ENCODE measurements around the gene PCDHGB2. TPM values are rescaled to one million over a fixed set of nuclear protein-coding genes. Genes with fewer than 3 reads are reported as not detected.
A peak's percentile ranks its signal among the peaks of the same experiment; 100 is the strongest.
"Not testable (repeated sequence)": the region's sequence is repeated elsewhere in the genome, so short reads cannot be mapped to it uniquely, and the experiment has no call there.

PCDHGB2 gene
- total RNA-seq (2012; rRNA removed) = 1.8 and 2.4 TPM in 2 replicates

DNA sequence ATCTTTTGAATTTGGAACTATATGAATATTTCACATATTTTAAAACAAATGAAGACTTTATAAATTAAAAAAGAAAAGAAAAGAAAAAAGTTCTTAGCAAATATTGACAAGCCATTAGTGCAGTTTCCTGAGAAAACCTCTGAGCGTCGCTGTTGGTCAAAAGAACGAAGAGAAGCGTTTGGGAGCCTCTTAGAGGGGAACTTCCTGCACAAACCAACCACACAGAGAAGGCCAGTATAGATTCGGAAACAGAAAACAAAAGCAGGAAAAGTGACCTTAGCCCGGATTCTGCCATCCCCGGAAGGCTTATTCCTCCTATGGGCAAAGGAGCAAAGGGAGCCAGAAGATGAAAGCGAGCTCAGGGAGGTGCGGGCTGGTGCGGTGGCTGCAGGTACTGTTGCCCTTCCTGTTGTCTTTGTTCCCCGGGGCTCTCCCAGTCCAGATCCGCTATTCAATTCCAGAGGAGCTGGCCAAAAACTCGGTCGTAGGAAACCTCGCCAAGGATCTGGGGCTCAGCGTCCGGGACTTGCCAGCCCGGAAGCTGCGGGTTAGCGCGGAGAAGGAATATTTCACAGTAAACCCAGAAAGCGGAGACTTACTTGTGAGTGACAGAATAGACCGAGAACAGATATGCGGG lies at the start of gene PCDHGB2:
TSS of gene PCDHGB2 (plus strand) at position 205 of the 637 bp plus-strand sequence. CDS start at position 347, 142 bp downstream.
- H3K4me1 ChIP-seq (ENCODE audit: control insufficient read depth, insufficient read depth, low read length) = no peaks in the 10 kb centered on the region
- no peaks in the 10 kb centered on the region for H3K36me3 ChIP-seq (ENCODE audit: insufficient read depth, low read length)
- H3K27me3 ChIP-seq (ENCODE audit: control insufficient read depth, insufficient read depth, low read length) = peaks cover 4% of the 10 kb centered on the region
- H3K9me3 ChIP-seq (replicated peaks; ENCODE audit: low read length) = peaks cover 21% of the 10 kb centered on the region
- peak within 1 kb of the TSS; percentile 68 for H3K4me3 ChIP-seq (ENCODE audit: low read length)
- peak within 1 kb of the TSS; percentile 39 for H3K9ac ChIP-seq (ENCODE audit: low read depth, low read length)
- peak within 1 kb of the TSS; percentile 63 for H3K4me2 ChIP-seq (ENCODE audit: low read length)

DNA sequence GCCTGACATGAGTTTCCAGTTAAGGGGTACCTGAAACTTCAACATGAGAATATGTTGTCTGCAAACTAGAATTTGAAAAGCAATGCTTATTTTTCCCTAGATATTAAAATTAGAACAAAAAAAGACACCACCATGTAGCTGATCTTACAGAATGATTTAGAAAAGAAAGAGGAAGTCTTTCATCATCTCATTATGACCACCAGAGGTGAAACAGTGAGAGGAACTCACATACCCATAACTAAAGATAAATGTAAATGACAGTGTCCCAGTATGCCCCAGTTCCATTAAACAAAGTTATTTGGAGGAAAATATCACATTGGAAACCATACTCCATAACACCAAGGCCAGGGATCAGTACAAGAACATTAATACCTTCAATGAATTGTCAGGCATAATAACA lies 46.1 kb upstream of the PCDHGB2 start:
- H3K9ac ChIP-seq (ENCODE audit: low read depth, low read length) = no peak overlapping the region

GRCh38 chr5:141316963-141317362 lies 42.8 kb upstream of the PCDHGB2 start:
- not testable (repeated sequence) for H3K4me2 ChIP-seq (ENCODE audit: low read length); H3K9ac ChIP-seq (ENCODE audit: low read depth, low read length); H3K4me1 ChIP-seq (ENCODE audit: control insufficient read depth, insufficient read depth, low read length); H3K27me3 ChIP-seq (ENCODE audit: control insufficient read depth, insufficient read depth, low read length); H3K4me3 ChIP-seq (ENCODE audit: low read length)
- H3K9me3 ChIP-seq (replicated peaks; ENCODE audit: low read length) = peaks cover 31% of the 10 kb centered on the region
- H3K36me3 ChIP-seq (ENCODE audit: insufficient read depth, low read length) = peaks cover 34% of the 10 kb centered on the region

More for the DNA sequence above, 46.1 kb upstream of the PCDHGB2 start:
- Histone ChIP-seq H3K9me3 (replicated peaks; ENCODE audit: low read length) (peaks cover 17% of the 10 kb centered on the region), H3K27me3 (ENCODE audit: control insufficient read depth, insufficient read depth, low read length) (no peaks in the 10 kb centered on the region), H3K4me3 (ENCODE audit: low read length) (no peak overlapping the region), H3K36me3 (ENCODE audit: insufficient read depth, low read length) (peaks cover 22% of the 10 kb centered on the region), H3K4me1 (ENCODE audit: control insufficient read depth, insufficient read depth, low read length) (no peaks in the 10 kb centered on the region), H3K4me2 (ENCODE audit: low read length) (no peak overlapping the region)

GRCh38 chr5:141319202-141319601 lies 40.6 kb upstream of the PCDHGB2 start:
- no peaks in the 10 kb centered on the region for H3K4me1 ChIP-seq (ENCODE audit: control insufficient read depth, insufficient read depth, low read length)
- H3K27me3 ChIP-seq (ENCODE audit: control insufficient read depth, insufficient read depth, low read length) = no peaks in the 10 kb centered on the region
- peaks cover 34% of the 10 kb centered on the region for H3K36me3 ChIP-seq (ENCODE audit: insufficient read depth, low read length)
- peak overlapping the region; percentile 77 for H3K4me2 ChIP-seq (ENCODE audit: low read length)
- H3K9ac ChIP-seq (ENCODE audit: low read depth, low read length) = no peak overlapping the region
- H3K9me3 ChIP-seq (replicated peaks; ENCODE audit: low read length) = peaks cover 31% of the 10 kb centered on the region
- peak overlapping the region; percentile 83 for H3K4me3 ChIP-seq (ENCODE audit: low read length)

DNA sequence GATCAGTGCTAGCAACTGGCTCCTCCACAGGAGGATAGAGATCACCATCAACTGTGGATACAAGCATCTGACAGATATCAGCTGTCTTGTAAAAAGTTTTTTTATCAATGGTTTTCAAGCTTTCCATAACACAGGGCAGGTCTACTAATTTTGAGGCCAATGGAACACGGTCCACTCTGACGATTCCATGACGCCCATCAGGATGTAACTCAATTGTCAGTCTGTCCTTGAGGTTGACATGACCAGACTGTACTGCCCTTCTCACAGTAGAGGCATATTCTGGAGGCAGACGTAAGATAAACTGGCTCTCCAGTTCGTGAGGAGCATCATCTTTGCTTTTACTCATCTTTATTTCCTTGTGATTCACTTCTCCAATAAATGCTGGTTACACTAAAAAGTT lies 40.1 kb upstream of the PCDHGB2 start:
- H3K4me1 ChIP-seq (ENCODE audit: control insufficient read depth, insufficient read depth, low read length) = no peaks in the 10 kb centered on the region
- H3K27me3 ChIP-seq (ENCODE audit: control insufficient read depth, insufficient read depth, low read length) = no peaks in the 10 kb centered on the region
- peaks cover 31% of the 10 kb centered on the region for H3K9me3 ChIP-seq (replicated peaks; ENCODE audit: low read length)
- H3K36me3 ChIP-seq (ENCODE audit: insufficient read depth, low read length) = peaks cover 34% of the 10 kb centered on the region
- H3K4me2 ChIP-seq (ENCODE audit: low read length) = peak overlapping the region; percentile 77
- peak overlapping the region; percentile 83 for H3K4me3 ChIP-seq (ENCODE audit: low read length)
- H3K9ac ChIP-seq (ENCODE audit: low read depth, low read length) = no peak overlapping the region

- Histone ChIP-seq H3K36me3 (ENCODE audit: insufficient read depth, low read length) (peaks cover 33% of the 10 kb centered on the region), H3K27me3 (ENCODE audit: control insufficient read depth, insufficient read depth, low read length) (no peaks in the 10 kb centered on the region), H3K4me2 (ENCODE audit: low read length) (peak within 1 kb of the TSS; percentile 77)
Measured at GRCh38 chr5:141320225-141321169, 39.3 kb upstream of the PCDHGB2 start, which contains the start of gene TAF7. Gene TAF7 (minus strand): TSS chr5:141320784. CDS start chr5:141320044, 740 bp downstream.

DNA sequence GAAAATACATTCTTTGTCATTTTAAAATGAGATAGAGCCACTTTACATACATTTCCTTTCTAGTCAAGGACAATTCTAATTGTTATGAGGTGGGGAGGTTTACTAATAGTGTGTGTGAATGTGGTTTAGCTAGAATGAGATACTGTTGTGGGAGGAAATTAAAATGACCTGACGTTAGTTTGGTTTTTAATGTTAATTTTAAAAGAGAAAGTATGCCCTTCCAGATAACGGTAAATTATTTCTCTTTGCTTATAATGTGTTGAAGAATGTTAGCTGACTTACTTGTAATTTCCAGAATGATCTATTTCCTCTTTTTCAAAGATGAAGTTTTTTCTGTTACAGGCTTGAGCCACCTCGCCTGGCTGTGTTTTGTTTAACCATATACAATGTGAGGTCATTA lies 37.5 kb upstream of the PCDHGB2 start:
- no peak overlapping the region for H3K9ac ChIP-seq (ENCODE audit: low read depth, low read length)
- H3K4me2 ChIP-seq (ENCODE audit: low read length) = no peak overlapping the region
- peaks cover 20% of the 10 kb centered on the region for H3K9me3 ChIP-seq (replicated peaks; ENCODE audit: low read length)
- H3K27me3 ChIP-seq (ENCODE audit: control insufficient read depth, insufficient read depth, low read length) = no peaks in the 10 kb centered on the region
- H3K36me3 ChIP-seq (ENCODE audit: insufficient read depth, low read length) = peaks cover 23% of the 10 kb centered on the region
- no peak overlapping the region for H3K4me3 ChIP-seq (ENCODE audit: low read length)
- H3K4me1 ChIP-seq (ENCODE audit: control insufficient read depth, insufficient read depth, low read length) = no peaks in the 10 kb centered on the region

More at GRCh38 chr5:141320225-141321169, 39.3 kb upstream of the PCDHGB2 start, which contains the start of gene TAF7:
- Histone ChIP-seq H3K9ac (ENCODE audit: low read depth, low read length) (peak within 1 kb of the TSS; percentile 94), H3K4me3 (ENCODE audit: low read length) (peak within 1 kb of the TSS; percentile 83), H3K9me3 (replicated peaks; ENCODE audit: low read length) (peaks cover 24% of the 10 kb centered on the region), H3K4me1 (ENCODE audit: control insufficient read depth, insufficient read depth, low read length) (no peaks in the 10 kb centered on the region)

DNA sequence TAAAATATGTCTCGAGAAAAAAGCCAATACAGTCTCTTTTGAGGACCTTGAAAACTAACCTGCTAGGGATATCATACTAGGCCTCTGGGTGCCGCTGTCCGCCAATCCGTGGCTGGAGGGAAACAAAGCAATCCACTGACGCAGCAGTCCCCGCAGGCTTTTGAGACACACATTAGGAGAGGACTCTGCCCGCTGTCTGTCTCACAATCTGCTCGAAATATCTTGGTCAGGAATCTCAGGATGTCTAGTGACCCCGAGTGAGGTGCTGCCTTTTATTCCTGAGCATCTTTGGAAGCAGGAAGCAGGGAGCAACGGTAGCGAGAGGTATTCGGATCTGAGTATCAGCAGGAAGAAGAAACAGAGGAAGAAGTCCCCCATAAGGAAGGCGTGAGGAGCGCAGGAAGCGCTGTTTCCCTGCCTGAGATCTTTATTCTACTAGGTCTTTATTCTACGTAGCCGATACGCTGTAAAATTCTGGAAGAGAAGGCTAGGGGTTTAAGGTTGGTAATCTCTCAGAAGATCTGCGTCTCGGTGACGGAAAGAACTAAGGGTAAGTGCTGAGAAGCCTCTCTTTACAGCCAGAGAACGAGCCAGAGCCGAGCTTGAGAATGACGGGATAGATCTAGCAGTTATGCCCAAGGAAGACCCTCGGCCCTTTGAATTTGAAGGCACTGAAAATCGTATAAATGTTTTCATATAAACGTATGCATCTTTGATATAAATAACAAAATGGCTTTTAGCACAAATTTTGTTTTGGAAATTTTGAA lies 33.5 kb upstream of the PCDHGB2 start:
- Histone ChIP-seq H3K36me3 (ENCODE audit: insufficient read depth, low read length) (no peaks in the 10 kb centered on the region), H3K9ac (ENCODE audit: low read depth, low read length) (peak overlapping the region; percentile 80), H3K4me1 (ENCODE audit: control insufficient read depth, insufficient read depth, low read length) (no peaks in the 10 kb centered on the region), H3K9me3 (replicated peaks; ENCODE audit: low read length) (peaks cover 4% of the 10 kb centered on the region), H3K27me3 (ENCODE audit: control insufficient read depth, insufficient read depth, low read length) (no peaks in the 10 kb centered on the region), H3K4me3 (ENCODE audit: low read length) (peak overlapping the region; percentile 70), H3K4me2 (ENCODE audit: low read length) (peak overlapping the region; percentile 85)

- H3K36me3 ChIP-seq (ENCODE audit: insufficient read depth, low read length) = no peaks in the 10 kb centered on the region
- no peaks in the 10 kb centered on the region for H3K27me3 ChIP-seq (ENCODE audit: control insufficient read depth, insufficient read depth, low read length)
- no peak overlapping the region for H3K4me2 ChIP-seq (ENCODE audit: low read length)
- peaks cover 7% of the 10 kb centered on the region for H3K9me3 ChIP-seq (replicated peaks; ENCODE audit: low read length)
- no peak overlapping the region for H3K9ac ChIP-seq (ENCODE audit: low read depth, low read length)
- no peak overlapping the region for H3K4me3 ChIP-seq (ENCODE audit: low read length)
- no peaks in the 10 kb centered on the region for H3K4me1 ChIP-seq (ENCODE audit: control insufficient read depth, insufficient read depth, low read length)
Measured at GRCh38 chr5:141328231-141328630, 31.6 kb upstream of the PCDHGB2 start.

DNA sequence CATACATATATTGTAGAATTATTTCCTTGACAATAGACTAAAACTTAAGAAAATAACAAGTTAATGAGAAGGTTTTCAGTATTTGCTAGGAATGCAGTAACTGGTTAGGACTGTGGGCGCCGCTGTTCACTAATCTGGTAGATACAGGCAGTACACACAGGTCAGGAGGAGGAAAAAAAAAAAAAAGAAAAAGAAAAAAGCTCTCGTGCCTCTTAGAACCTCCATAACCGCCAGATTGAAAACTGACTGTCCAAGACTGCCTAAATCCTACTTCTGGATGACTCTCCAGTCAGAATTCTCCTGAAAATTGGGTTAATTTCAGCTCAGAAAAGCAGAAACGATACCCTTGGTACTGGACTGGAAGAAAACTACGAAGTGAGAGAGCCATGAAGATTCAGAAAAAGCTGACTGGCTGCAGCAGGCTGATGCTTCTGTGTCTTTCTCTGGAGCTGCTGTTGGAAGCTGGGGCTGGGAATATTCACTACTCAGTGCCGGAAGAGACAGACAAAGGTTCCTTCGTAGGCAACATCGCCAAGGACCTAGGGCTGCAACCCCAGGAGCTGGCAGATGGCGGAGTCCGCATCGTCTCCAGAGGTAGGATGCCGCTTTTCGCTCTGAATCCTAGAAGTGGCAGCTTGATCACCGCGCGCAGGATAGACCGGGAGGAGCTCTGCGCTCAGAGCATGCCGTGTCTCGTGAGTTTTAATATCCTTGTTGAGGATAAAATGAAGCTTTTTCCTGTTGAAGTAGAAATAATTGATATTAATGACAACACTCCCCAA lies 29.3 kb upstream of the PCDHGB2 start, which contains the start of gene PCDHGA1:
TSS of gene PCDHGA1 (plus strand) at position 216 of the 782 bp plus-strand sequence.
- peak within 1 kb of the TSS; percentile 60 for H3K4me3 ChIP-seq (ENCODE audit: low read length)
- H3K9me3 ChIP-seq (replicated peaks; ENCODE audit: low read length) = peaks cover 7% of the 10 kb centered on the region

More for the DNA sequence above, 29.3 kb upstream of the PCDHGB2 start, which contains the start of gene PCDHGA1:
- peak within 1 kb of the TSS; percentile 75 for H3K4me2 ChIP-seq (ENCODE audit: low read length)
- H3K36me3 ChIP-seq (ENCODE audit: insufficient read depth, low read length) = no peaks in the 10 kb centered on the region
- H3K4me1 ChIP-seq (ENCODE audit: control insufficient read depth, insufficient read depth, low read length) = no peaks in the 10 kb centered on the region
- H3K9ac ChIP-seq (ENCODE audit: low read depth, low read length) = peak within 1 kb of the TSS; percentile 67
- H3K27me3 ChIP-seq (ENCODE audit: control insufficient read depth, insufficient read depth, low read length) = no peaks in the 10 kb centered on the region
